ENCODE data around the gene SLX4IP. TPM values are rescaled to one million over a fixed set of nuclear protein-coding genes. Genes with fewer than 3 reads are reported as not detected.
A peak's percentile ranks its signal among the peaks of the same experiment; 100 is the strongest.

SLX4IP gene
- total and polyA plus RNA-seq, 2 of the 13 experiments (the other 11 are each of a cell fraction or from before 2014, with no cell fraction given): 3.6 to 7.3 TPM

GRCh38 chr20:10603971-10604864, 169.1 kb downstream of the SLX4IP start (continued):
- no peak for TF ChIP-seq RFX3 (CRISPR knock-in tag; IDR thresholded peaks at IDR 0.05)
- TF ChIP-seq, protein P1, sequence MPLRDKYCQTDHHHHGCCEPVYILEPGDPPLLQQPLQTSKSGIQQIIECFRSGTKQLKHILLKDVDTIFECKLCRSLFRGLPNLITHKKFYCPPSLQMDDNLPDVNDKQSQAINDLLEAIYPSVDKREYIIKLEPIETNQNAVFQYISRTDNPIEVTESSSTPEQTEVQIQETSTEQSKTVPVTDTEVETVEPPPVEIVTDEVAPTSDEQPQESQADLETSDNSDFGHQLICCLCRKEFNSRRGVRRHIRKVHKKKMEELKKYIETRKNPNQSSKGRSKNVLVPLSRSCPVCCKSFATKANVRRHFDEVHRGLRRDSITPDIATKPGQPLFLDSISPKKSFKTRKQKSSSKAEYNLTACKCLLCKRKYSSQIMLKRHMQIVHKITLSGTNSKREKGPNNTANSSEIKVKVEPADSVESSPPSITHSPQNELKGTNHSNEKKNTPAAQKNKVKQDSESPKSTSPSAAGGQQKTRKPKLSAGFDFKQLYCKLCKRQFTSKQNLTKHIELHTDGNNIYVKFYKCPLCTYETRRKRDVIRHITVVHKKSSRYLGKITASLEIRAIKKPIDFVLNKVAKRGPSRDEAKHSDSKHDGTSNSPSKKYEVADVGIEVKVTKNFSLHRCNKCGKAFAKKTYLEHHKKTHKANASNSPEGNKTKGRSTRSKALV (CRISPR knock-in tag; IDR thresholded peaks at IDR 0.05): peak; percentile 87; the same call in 1 of the 2 replicates
- no peak for TF ChIP-seq TCF7L2 (IDR thresholded peaks at IDR 0.05; ENCODE audit: low read depth, low read length)
- peak; percentile 47; the same call in 1 of the 2 replicates for TF ChIP-seq ZNF24 (IDR thresholded peaks at IDR 0.05)
- TF ChIP-seq RORA (CRISPR knock-in tag; IDR thresholded peaks at IDR 0.05): no peak
- TF ChIP-seq SIN3B (IDR thresholded peaks at IDR 0.05; ENCODE audit: low read length): peak; percentile 45; the same call in 1 of the 2 replicates
- TF ChIP-seq KLF13 (CRISPR knock-in tag; IDR thresholded peaks at IDR 0.05): no peak
- peak; percentile 24; the same call in 1 of the 2 replicates for TF ChIP-seq SRF (IDR thresholded peaks at IDR 0.05; ENCODE audit: low read depth, low read length)
- TF ChIP-seq TCF12 (IDR thresholded peaks at IDR 0.05): no peak
- no peak for TF ChIP-seq TCF12 (CRISPR knock-in tag; IDR thresholded peaks at IDR 0.05)
- no peak for TF ChIP-seq FOXA1 (IDR thresholded peaks at IDR 0.05)
- TF ChIP-seq FOXA1 (CRISPR knock-in tag; IDR thresholded peaks at IDR 0.05): peak; percentile 97
- no peak for TF ChIP-seq ZNF546 (CRISPR knock-in tag; conservative IDR thresholded peaks at IDR 0.05)
- TF ChIP-seq, protein P2, sequence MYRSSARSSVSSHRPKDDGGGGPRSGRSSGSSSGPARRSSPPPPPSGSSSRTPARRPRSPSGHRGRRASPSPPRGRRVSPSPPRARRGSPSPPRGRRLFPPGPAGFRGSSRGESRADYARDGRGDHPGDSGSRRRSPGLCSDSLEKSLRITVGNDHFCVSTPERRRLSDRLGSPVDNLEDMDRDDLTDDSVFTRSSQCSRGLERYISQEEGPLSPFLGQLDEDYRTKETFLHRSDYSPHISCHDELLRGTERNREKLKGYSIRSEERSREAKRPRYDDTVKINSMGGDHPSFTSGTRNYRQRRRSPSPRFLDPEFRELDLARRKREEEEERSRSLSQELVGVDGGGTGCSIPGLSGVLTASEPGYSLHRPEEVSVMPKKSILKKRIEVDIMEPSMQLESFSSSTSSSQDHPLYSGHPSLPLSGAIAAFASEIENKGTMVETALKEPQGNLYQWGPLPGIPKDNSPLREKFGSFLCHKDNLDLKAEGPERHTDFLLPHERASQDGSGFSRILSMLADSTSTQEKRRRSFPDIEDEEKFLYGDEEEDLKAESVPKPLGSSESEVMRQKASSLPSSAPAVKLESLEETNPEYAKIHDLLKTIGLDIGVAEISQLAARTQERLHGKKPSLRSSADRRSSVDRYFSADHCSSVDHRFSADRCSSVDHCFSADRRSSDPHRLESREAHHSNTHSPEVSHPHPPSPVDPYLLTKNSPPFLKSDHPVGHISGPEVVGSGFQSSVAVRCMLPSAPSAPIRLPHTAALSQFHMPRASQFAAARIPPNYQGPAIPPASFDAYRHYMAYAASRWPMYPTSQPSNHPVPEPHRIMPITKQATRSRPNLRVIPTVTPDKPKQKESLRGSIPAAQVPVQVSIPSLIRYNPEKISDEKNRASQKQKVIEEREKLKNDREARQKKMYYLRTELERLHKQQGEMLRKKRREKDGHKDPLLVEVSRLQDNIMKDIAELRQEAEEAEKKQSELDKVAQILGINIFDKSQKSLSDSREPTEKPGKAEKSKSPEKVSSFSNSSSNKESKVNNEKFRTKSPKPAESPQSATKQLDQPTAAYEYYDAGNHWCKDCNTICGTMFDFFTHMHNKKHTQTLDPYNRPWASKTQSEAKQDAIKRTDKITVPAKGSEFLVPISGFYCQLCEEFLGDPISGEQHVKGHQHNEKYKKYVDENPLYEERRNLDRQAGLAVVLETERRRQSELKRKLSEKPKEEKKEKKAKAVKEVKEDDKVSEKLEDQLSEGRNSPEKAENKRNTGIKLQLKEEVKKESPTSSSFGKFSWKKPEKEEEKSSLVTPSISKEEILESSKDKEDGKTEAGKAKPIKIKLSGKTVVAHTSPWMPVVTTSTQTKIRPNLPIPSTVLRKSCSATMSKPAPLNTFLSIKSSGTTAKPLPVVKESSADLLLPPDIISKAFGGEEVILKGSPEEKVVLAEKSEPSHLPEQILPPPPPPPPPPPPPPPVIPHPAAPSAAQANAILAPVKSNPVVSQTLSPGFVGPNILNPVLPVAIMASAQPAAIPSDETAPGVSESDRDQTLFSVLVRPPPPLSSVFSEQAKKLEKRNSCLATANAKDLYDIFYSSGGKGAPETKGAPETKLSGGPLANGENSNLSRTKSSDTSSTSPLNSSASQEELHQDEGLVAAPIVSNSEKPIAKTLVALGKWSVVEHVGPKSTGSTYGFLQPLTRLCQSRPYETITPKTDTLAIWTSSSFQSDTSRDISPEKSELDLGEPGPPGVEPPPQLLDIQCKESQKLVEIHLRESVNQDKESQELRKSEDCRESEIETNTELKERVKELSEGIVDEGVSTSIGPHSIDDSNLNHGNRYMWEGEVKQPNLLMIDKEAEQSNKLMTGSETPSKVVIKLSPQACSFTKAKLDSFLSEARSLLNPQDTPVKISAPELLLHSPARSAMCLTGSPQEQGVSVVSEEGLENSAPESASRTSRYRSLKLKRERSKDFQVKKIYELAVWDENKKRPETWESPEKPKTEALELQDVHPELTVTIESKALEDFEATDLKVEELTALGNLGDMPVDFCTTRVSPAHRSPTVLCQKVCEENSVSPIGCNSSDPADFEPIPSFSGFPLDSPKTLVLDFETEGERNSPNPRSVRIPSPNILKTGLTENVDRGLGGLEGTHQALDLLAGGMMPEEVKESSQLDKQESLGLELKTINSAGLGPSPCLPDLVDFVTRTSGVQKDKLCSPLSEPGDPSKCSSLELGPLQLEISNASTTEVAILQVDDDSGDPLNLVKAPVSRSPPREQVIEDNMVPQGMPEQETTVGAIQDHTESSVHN (CRISPR knock-in tag; IDR thresholded peaks at IDR 0.05): peak; percentile 88; the same call in 1 of the 2 replicates
- peak; percentile 84 for TF ChIP-seq KDM6A (CRISPR knock-in tag; IDR thresholded peaks at IDR 0.05; ENCODE audit: low read depth)
- TF ChIP-seq TIGD3 (CRISPR knock-in tag; IDR thresholded peaks at IDR 0.05; ENCODE audit: borderline replicate concordance): no peak
- TF ChIP-seq IRF1 (CRISPR knock-in tag; IDR thresholded peaks at IDR 0.05; ENCODE audit: low read depth): peak; percentile 69; the same call in 1 of the 2 replicates
- TF ChIP-seq ZFP1 (CRISPR knock-in tag; IDR thresholded peaks at IDR 0.05): peak; percentile 93
